ENCODE measurements around the gene RELCH.

Gene RELCH

DNA sequence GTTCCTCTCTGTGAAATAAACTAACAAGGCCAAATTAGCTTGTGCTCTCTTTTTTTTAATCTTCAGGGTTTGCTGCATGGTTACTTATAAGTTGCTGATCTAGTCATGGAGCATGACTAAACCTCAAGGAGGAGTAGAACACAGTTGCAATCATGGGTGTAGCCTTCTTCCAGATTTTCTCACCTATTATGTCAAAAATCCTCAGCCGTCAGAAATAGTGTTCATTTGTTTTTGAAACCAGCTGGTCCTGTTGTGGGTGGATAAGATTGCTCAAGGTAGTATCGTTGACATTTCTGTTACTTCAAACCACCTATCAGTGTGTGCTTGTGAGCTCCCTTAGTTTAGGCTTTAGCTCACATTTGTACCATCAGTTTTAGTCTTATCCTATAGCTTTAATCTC is 11.2 kb downstream of the RELCH start:
- no peaks in the 10 kb centered on the region for H3K27me3 ChIP-seq (ENCODE audit: insufficient read depth, low read length)

DNA sequence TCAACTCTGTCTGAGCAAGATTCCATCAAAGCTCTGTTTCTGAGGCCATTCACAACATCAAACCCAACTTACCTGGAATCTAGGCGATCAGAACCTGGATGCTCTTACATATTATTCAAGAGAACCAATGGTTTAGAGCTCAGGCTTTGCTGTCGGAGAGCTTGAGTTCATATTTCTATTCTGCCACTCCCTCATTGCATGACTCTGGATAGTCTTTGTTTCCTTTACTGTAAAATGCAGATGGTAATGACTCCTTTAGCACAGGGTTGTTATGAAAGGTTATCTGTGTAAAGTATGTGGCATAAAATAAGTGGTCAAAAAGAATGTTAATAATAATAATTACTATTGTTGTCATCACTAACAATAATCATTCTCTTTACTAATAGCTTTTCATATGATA is 12.6 kb downstream of the RELCH start:
- no peaks in the 10 kb centered on the region for H3K4me1 ChIP-seq (ENCODE audit: insufficient read depth, low read length)
- no peak overlapping the region for H3K4me3 ChIP-seq (ENCODE audit: low read length)
- no peaks in the 10 kb centered on the region for H3K27me3 ChIP-seq (ENCODE audit: insufficient read depth, low read length)
- H3K36me3 ChIP-seq (ENCODE audit: insufficient read depth, low read depth, low read length) = no peaks in the 10 kb centered on the region
- H3K9me3 ChIP-seq (ENCODE audit: insufficient read depth, low read depth, low read length) = no peaks in the 10 kb centered on the region
- no peak overlapping the region for H3K27ac ChIP-seq (ENCODE audit: low read length)
- no peak overlapping the region for H3K9ac ChIP-seq (ENCODE audit: low read depth, low read length)

More for the DNA sequence above, 11.2 kb downstream of the RELCH start:
- H3K27ac ChIP-seq (ENCODE audit: low read length) = no peak overlapping the region
- H3K4me1 ChIP-seq (ENCODE audit: insufficient read depth, low read length) = no peaks in the 10 kb centered on the region
- H3K9me3 ChIP-seq (ENCODE audit: insufficient read depth, low read depth, low read length) = no peaks in the 10 kb centered on the region
- no peak overlapping the region for H3K4me3 ChIP-seq (ENCODE audit: low read length)
- H3K36me3 ChIP-seq (ENCODE audit: insufficient read depth, low read depth, low read length) = no peaks in the 10 kb centered on the region
- H3K9ac ChIP-seq (ENCODE audit: low read depth, low read length) = no peak overlapping the region

DNA sequence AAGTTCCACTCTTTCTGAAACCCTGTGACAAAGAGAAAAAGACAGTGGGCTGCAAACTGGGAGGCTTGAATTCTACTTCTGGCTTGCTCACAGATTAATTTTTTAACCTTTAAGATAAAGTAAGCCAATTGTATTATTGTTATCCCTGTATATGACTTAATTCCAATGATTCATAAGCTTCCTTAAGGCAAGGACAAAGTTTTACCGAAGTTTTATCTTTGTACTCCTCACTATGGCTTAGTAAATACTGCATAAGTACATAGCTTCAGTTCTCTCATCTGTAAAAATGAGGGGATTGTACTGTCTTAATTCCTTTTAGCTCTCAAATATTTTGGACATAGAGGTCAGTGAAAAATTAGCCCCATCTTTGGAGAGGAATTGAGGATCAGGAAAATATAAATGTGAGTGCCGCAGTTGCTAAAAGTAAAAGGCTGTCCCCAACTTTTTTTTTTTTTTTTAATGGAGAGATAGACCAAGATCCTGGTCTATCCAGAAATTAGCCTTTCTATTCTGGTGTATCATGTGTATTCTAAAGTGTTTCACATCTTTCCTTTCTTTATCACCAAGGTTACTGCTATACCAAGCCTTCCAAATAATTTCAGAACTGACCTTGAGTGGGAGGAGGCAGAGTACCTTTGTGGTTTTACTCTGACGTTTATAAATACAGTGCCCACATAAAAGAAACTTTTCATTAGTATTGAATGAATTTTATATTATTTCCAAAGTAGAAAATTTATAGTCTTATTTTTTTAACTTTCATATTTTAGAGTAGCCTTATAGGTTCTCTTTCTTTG is 13.3 kb downstream of the RELCH start:
- H3K36me3 ChIP-seq (ENCODE audit: insufficient read depth, low read depth, low read length) = no peaks in the 10 kb centered on the region
- H3K9me3 ChIP-seq (ENCODE audit: insufficient read depth, low read depth, low read length) = no peaks in the 10 kb centered on the region
- no peaks in the 10 kb centered on the region for H3K27me3 ChIP-seq (ENCODE audit: insufficient read depth, low read length)
- no peaks in the 10 kb centered on the region for H3K4me1 ChIP-seq (ENCODE audit: insufficient read depth, low read length)
- H3K4me3 ChIP-seq (ENCODE audit: low read length) = no peak overlapping the region
- no peak overlapping the region for H3K9ac ChIP-seq (ENCODE audit: low read depth, low read length)
- no peak overlapping the region for H3K27ac ChIP-seq (ENCODE audit: low read length)

DNA sequence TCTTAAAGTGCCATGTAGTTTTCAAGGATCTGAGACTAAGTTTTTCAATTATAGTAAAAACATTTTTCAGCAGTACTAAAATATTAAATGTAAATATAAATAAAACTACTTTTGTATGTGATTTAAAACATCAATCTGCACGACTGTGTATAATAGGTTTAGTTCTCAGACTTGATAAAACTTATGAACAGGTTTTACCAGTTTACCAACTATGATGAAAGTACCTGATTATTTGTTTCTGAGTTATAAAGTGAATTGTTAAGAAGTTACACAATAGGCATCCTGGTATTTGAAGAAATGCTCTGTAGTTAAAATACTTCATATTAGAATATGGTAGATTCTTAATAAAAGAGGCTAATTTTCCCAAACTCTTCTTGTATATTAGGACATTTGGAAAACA is 14.8 kb downstream of the RELCH start:
- H3K4me1 ChIP-seq (ENCODE audit: insufficient read depth, low read length) = no peaks in the 10 kb centered on the region
- no peaks in the 10 kb centered on the region for H3K27me3 ChIP-seq (ENCODE audit: insufficient read depth, low read length)
- H3K9ac ChIP-seq (ENCODE audit: low read depth, low read length) = no peak overlapping the region
- H3K9me3 ChIP-seq (ENCODE audit: insufficient read depth, low read depth, low read length) = no peaks in the 10 kb centered on the region
- no peak overlapping the region for H3K27ac ChIP-seq (ENCODE audit: low read length)
- H3K4me3 ChIP-seq (ENCODE audit: low read length) = no peak overlapping the region
- H3K36me3 ChIP-seq (ENCODE audit: insufficient read depth, low read depth, low read length) = no peaks in the 10 kb centered on the region

DNA sequence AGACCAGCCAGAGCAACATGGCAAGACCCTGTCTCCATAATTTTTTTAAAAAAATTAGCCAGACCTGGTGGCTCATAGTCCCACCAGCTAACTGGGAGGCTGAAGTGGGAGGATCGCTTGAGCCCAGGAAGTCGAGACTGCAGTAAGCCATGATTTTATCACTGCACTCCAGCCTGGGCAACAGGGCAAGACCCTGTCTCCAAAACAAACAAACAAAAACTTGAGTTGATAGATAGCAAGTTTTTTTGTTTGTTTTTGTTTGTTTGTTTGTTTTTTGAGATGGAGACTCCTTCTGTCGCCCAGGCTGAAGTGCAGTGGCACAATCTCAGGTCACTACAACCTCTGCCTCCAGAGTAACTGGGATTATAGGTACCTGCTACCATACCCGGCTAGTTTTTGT is 18.8 kb downstream of the RELCH start:
- H3K27me3 ChIP-seq (ENCODE audit: insufficient read depth, low read length) = no peaks in the 10 kb centered on the region
- no peak overlapping the region for H3K4me3 ChIP-seq (ENCODE audit: low read length)
- no peak overlapping the region for H3K9ac ChIP-seq (ENCODE audit: low read depth, low read length)

DNA sequence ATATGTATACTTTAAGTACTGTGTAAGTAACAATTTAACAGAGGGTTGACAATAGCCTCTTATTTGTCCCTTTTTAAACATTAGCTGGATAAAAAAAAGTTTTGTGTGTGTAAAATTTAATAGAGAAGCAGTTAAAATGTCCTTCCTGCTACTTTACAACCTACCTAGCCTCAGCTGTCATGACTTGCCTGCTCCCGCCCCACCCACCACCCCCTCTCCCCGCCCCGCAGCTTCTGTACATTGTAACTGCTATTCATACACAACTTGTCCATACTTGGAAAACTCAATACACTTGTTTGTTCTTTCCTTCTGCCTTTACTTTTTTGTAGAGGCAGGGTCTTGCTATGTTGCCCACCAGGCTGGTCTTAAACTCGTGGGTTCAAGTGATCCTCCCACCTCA is 19.5 kb downstream of the RELCH start:
- Histone ChIP-seq H3K9ac (ENCODE audit: low read depth, low read length) (no peak overlapping the region), H3K36me3 (ENCODE audit: insufficient read depth, low read depth, low read length) (no peaks in the 10 kb centered on the region), H3K4me1 (ENCODE audit: insufficient read depth, low read length) (no peaks in the 10 kb centered on the region), H3K27ac (ENCODE audit: low read length) (no peak overlapping the region), H3K27me3 (ENCODE audit: insufficient read depth, low read length) (no peaks in the 10 kb centered on the region), H3K4me3 (ENCODE audit: low read length) (no peak overlapping the region), H3K9me3 (ENCODE audit: insufficient read depth, low read depth, low read length) (no peaks in the 10 kb centered on the region)

More for the DNA sequence above, 18.8 kb downstream of the RELCH start:
- H3K9me3 ChIP-seq (ENCODE audit: insufficient read depth, low read depth, low read length) = no peaks in the 10 kb centered on the region
- H3K27ac ChIP-seq (ENCODE audit: low read length) = no peak overlapping the region
- no peaks in the 10 kb centered on the region for H3K4me1 ChIP-seq (ENCODE audit: insufficient read depth, low read length)
- no peaks in the 10 kb centered on the region for H3K36me3 ChIP-seq (ENCODE audit: insufficient read depth, low read depth, low read length)

DNA sequence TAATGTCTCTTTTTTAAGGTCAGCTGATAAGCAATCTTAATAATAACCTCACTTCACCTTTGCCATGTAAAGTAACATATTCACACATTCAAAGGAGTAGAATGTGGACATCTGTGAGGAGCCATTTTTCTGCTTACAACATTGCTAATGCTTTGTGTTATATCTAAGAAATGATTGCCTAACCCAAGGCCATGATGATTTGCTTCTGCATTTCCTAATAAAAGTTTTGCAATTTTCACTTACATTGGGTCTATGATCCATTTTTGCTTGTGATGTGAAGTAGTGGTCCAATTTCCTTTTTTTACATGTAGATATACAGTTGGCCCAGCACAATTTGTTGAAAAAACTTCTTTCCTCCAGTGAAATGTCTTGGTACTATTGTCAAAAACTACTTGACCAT is 22.0 kb downstream of the RELCH start:
- peaks cover 14% of the 10 kb centered on the region; the same call in 1 of the 2 replicates for H3K36me3 ChIP-seq (ENCODE audit: insufficient read depth, low read depth, low read length)
- H3K9me3 ChIP-seq (ENCODE audit: insufficient read depth, low read depth, low read length) = no peaks in the 10 kb centered on the region
- H3K4me3 ChIP-seq (ENCODE audit: low read length) = no peak overlapping the region
- no peak overlapping the region for H3K27ac ChIP-seq (ENCODE audit: low read length)
- no peaks in the 10 kb centered on the region for H3K4me1 ChIP-seq (ENCODE audit: insufficient read depth, low read length)
- no peak overlapping the region for H3K9ac ChIP-seq (ENCODE audit: low read depth, low read length)
- no peaks in the 10 kb centered on the region for H3K27me3 ChIP-seq (ENCODE audit: insufficient read depth, low read length)

DNA sequence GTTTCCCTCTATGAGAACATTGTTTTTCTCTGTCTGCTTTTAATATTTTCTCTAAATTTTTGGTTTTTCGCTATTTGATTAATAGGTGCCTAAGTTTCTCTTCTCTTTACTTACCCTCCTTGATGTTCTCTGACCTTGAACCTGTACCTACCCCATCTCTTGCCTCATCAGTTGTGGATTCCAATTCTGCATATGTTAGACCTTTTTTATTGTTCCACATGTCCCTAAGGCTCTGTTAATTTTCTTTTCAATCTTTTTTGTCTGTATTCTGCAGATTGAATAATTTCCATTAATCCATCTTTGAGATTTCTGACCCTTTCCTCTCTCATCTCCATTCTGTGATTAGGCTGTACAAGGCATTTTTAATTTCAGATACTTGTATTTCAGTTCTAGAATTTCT is 23.1 kb downstream of the RELCH start:
- H3K9me3 ChIP-seq (ENCODE audit: insufficient read depth, low read depth, low read length) = no peaks in the 10 kb centered on the region
- H3K27ac ChIP-seq (ENCODE audit: low read length) = no peak overlapping the region
- H3K4me3 ChIP-seq (ENCODE audit: low read length) = no peak overlapping the region
- H3K9ac ChIP-seq (ENCODE audit: low read depth, low read length) = no peak overlapping the region
- peaks cover 24% of the 10 kb centered on the region for H3K36me3 ChIP-seq (ENCODE audit: insufficient read depth, low read depth, low read length)
- no peaks in the 10 kb centered on the region for H3K27me3 ChIP-seq (ENCODE audit: insufficient read depth, low read length)
- no peaks in the 10 kb centered on the region for H3K4me1 ChIP-seq (ENCODE audit: insufficient read depth, low read length)

DNA sequence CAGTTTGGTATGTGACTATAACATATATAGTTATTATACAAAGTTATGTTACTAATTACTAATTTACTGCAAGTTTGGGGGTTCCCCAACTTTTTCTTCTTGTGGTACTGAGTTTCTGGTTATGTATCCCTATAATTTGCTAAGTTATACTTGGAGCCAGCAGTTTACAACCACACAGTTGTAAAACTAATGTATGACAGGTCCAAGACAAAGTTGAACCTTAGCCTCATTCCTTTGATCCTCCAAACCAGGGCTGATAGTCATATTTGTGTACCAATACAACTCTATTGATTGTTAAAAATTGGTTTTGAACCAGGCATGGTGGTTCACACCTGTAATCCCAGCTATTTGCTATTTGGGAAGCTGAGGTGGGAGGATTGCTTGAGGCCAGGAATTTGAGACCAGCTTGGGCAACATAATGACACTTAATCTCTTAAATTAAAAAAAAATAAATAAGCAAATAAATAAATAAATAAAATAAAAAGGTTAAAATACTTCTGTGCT is 24.3 kb downstream of the RELCH start:
- Histone ChIP-seq H3K4me1 (ENCODE audit: insufficient read depth, low read length) (no peaks in the 10 kb centered on the region), H3K36me3 (ENCODE audit: insufficient read depth, low read depth, low read length) (peaks cover 25% of the 10 kb centered on the region), H3K9ac (ENCODE audit: low read depth, low read length) (no peak overlapping the region), H3K9me3 (ENCODE audit: insufficient read depth, low read depth, low read length) (no peaks in the 10 kb centered on the region), H3K27ac (ENCODE audit: low read length) (no peak overlapping the region), H3K27me3 (ENCODE audit: insufficient read depth, low read length) (no peaks in the 10 kb centered on the region), H3K4me3 (ENCODE audit: low read length) (no peak overlapping the region)

DNA sequence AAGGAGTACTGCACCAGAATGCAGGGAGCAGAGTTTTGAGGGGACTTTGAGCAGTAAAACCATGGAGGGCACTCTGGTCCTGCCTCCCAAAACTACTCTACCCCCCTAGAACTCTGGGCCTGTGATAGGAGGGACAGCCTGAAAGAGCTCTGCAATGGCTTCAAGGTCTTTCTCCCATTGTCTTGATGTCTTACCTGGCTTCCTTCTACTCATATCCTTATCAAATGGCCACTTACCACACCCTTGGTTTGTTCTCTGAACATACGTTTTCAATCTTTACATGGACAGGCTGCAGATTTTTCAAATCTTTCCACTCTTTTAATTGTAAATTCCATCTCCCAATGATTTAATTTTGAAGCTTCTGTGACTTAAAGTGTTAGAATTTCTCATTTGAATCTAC is 27.7 kb downstream of the RELCH start:
- H3K9ac ChIP-seq (ENCODE audit: low read depth, low read length) = no peak overlapping the region
- no peak overlapping the region for H3K27ac ChIP-seq (ENCODE audit: low read length)
- no peaks in the 10 kb centered on the region for H3K4me1 ChIP-seq (ENCODE audit: insufficient read depth, low read length)
- no peaks in the 10 kb centered on the region for H3K9me3 ChIP-seq (ENCODE audit: insufficient read depth, low read depth, low read length)
- no peak overlapping the region for H3K4me3 ChIP-seq (ENCODE audit: low read length)
- no peaks in the 10 kb centered on the region for H3K27me3 ChIP-seq (ENCODE audit: insufficient read depth, low read length)
- peaks cover 25% of the 10 kb centered on the region for H3K36me3 ChIP-seq (ENCODE audit: insufficient read depth, low read depth, low read length)

DNA sequence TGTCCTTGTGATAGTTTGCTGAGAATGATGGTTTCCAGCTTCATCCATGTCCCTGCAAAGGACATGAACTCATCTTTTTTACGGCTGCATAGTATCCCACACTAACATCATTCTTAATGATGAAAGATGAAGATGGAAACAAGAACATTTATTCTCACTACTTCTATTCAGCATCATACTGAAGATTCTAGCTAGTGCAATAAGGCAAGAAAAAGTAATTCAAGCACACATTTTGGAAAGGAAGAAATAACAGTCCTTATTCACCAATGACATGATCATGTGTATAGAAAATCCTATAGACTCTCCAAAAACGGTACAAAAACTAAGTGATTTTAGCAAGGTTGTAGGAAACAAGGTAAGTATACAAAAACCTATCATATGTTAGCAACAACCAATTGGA is 37.2 kb downstream of the RELCH start:
- H3K9ac ChIP-seq (ENCODE audit: low read depth, low read length) = no peak overlapping the region
- H3K9me3 ChIP-seq (ENCODE audit: insufficient read depth, low read depth, low read length) = peaks cover 7% of the 10 kb centered on the region
- H3K4me3 ChIP-seq (ENCODE audit: low read length) = no peak overlapping the region
- no peak overlapping the region for H3K27ac ChIP-seq (ENCODE audit: low read length)
- H3K36me3 ChIP-seq (ENCODE audit: insufficient read depth, low read depth, low read length) = peaks cover 38% of the 10 kb centered on the region
- no peaks in the 10 kb centered on the region for H3K27me3 ChIP-seq (ENCODE audit: insufficient read depth, low read length)
- no peaks in the 10 kb centered on the region for H3K4me1 ChIP-seq (ENCODE audit: insufficient read depth, low read length)

DNA sequence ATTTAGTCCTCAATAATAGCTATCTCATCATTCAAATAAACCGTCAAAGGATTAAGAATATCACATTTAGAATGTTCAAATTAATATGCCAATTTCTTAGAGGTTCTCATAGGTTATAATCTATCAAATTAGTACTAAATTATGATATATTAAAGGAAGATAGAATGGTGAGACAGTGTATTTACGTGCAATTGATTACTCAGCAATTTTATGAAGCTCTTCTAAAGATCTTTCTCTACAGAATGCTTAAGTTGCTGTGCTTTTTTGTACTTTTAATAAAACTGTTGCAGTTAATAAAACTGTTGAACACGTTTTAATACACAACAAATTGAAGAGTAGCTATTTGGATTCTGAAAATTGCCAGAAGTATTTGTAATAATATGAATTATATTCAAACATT is 39.0 kb downstream of the RELCH start:
- no peak overlapping the region for H3K27ac ChIP-seq (ENCODE audit: low read length)
- H3K4me3 ChIP-seq (ENCODE audit: low read length) = no peak overlapping the region
- no peak overlapping the region for H3K9ac ChIP-seq (ENCODE audit: low read depth, low read length)
- peaks cover 56% of the 10 kb centered on the region for H3K36me3 ChIP-seq (ENCODE audit: insufficient read depth, low read depth, low read length)
- H3K27me3 ChIP-seq (ENCODE audit: insufficient read depth, low read length) = no peaks in the 10 kb centered on the region
- no peaks in the 10 kb centered on the region for H3K4me1 ChIP-seq (ENCODE audit: insufficient read depth, low read length)
- peaks cover 7% of the 10 kb centered on the region for H3K9me3 ChIP-seq (ENCODE audit: insufficient read depth, low read depth, low read length)
